Activated CD4-positive, alpha-beta T cell treated with anti-CD3 and anti-CD28 coated beads for 4 hours (primary cell): Measurements from ENCODE around the gene IGFBPL1.
"Not testable (repeated sequence)": the region's sequence is repeated elsewhere in the genome, so short reads cannot be mapped to it uniquely, and the experiment has no call there.

Experiments used
- DNase-seq, 2 donors: peaks; one replicate each; pipeline ENCODE4 v3.0.0-alpha.2; 2020

The IGFBPL1 gene, protein sequence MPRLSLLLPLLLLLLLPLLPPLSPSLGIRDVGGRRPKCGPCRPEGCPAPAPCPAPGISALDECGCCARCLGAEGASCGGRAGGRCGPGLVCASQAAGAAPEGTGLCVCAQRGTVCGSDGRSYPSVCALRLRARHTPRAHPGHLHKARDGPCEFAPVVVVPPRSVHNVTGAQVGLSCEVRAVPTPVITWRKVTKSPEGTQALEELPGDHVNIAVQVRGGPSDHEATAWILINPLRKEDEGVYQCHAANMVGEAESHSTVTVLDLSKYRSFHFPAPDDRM

DNA sequence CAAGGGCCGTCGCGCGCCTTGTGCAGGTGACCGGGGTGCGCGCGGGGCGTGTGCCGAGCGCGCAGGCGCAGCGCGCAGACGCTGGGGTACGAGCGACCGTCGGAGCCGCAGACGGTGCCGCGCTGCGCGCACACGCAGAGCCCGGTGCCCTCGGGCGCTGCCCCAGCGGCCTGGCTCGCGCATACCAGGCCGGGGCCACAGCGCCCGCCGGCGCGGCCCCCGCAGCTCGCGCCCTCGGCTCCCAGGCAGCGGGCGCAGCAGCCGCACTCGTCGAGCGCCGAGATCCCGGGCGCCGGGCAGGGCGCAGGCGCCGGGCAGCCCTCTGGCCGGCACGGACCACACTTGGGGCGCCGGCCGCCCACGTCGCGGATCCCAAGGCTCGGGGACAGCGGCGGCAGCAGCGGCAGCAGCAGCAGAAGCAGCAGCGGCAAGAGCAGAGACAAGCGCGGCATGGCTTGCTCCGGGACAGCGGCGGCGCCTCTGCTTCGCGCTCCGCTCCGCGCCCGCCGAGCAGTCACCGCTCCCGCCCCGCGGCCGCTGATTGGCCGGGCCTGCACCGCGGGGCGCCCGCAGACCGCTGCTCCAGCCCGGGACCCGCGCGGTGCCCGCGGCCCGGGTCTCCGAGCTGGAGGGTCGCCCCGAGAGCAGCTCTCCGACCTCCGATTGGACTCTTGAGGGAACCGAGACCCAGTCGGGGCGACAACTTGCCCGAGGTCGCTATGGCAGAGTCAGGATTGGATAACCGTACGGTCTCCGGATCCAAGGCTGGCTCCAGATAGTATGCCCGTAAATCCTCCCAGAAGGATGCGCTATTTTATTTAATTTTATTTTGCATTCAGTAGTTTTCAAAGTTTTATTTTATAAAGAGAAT, at the start of gene IGFBPL1:
IGFBPL1 (minus strand) TSS at position 482 of the 871 bp plus-strand sequence; CDS start at position 452, 30 bp downstream.
- DNase-seq, result no peak

DNA sequence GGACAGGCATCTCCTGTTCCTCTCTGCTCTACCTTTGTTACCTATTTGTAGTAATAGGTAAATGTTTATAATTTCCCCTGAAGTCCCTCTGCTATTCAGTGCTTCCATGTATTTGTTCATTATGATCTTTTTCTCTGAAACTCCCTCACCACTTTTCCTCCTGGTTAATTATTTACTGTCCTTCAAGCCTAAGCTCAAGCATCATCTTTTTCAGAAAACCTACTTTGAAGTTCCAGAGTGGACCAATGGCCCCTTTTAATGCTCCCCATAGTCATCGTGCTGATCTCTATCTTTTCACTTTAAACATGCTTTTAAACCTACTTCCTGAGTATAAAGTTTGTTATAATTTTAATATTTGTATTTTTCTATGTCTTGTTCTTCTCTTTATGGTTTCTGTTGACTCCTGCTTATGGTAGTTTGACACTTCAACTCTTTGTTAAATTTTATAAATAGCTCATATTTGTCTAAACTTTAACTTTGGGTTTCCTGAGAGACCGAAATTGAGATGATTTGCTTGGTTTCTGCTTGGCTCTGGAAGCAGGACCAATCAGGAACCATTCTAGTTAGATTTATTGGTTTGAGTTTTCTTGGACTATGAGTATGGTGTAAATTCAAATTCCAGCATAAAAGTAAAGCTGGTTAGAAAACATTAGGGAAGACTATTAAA, 48.5 kb upstream of the IGFBPL1 start:
- DNase-seq, result not testable (repeated sequence)

DNA sequence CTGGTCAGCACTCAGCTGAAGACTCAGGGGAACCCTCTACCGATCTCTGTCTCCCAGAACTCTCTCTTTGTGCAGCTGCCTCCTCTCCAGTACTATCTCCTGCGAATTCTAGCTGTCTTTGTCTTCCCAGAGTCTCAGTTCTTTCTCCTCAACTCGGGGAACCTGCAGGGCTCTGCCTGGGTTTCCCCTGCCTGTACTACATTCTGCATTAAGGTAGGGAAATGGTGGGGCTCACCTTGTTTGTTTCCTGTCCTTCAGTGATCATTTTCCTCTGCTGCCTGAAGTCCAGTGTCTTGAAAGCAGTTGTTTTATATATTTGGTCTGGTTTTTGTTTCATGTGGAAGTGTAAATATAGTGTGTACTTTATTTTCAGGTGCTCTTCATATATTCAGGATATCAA, 43.1 kb upstream of the IGFBPL1 start:
- no peak for DNase-seq

DNA sequence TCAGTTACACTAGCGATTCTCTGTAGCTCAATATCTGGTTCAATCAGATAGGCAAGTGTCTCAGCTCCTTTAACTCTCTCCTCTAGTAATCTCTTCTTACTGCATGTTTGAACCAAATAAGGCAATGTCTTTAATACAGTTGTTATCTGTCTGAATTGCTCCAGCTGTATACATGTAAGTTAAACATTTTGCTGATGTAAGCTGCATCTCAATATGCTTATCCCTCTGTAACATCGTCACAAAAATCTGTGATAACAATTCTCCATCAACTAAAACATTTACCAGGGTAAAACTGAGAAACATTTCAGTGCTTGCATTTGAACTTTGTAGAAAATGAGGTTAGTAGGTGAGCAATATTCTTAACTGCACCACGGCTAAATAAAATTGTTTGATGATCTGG, 29.6 kb upstream of the IGFBPL1 start:
- no peak for DNase-seq

DNA sequence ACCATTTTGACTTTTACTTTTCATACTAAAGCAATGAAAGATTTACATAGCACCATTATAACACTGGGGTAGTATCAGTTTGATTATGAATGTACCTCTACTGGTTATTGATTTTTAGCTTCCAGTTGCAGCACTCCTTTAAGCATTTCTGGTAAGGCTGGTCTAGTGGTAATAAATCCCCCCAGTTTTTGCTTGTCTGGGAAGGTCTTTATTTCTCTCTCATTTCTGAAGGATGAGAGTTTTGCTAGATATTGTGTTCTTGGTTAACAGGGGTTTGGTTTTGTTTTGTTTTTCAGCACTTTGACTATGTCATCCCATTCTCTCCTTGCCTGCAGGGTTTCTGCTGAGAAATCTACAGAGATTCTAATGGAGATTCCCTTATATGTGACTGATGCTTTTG, 26.9 kb upstream of the IGFBPL1 start:
- DNase-seq, result no peak

DNA sequence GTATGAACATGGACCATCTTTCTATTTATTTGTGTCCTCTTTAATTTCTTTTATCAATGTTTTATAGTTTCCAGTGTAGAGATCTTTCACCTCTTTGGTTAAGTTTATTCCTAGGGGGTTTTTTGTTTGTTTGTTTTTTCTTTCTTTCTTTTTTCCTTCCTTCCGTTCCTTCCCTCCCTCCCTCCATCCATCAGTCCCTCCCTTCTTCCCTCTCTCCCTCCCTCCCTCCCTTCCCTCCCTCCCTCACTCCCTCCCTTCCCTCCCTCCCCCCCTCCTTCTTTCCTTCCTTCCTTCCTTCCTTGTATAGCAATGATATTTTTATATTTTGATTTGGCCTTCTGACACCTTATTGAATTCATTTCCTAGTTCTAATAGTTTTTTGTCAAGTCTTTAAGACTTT, 23.4 kb upstream of the IGFBPL1 start:
- no peak for DNase-seq

DNA sequence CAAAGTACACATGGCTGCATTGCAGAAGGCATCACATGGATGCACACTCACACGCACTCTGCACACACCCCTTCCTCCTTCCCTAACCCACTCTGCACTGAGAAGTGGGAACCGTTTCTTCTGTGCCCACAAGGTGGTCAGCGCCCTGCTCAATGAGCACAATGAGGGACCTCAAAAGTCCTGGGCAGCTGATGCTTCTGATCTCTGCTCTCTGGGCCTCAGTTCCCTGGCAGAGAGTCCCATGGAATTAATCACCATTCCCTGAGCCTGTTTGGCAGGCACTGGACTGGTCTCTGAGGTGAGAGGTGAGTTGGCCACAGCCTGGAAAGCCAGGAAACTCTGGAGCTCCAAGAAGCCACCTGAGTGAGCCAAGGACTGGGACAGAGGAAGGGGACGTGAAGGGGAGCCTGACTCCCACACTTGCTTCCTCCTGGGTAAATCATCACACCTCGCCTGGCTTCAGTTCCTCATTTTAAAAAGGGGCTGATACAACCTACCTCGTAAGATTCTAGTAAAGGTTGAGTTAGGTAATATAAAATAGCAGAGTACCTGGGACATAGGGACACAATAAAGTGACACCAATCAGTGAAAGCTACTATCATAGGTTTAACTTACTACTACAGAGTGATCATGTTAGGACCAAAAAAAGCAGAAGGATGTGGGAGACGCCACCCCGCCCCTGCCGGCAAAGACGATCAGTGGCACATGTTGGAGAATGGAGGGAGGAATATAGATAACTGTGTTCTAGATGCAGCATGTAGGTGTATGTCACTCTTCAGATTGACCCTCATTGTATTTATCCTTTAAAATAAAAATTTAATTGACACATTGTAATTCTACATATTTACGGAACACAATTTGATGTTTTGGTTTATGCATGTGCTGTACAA, 21.1 kb upstream of the IGFBPL1 start:
- no peak for DNase-seq

DNA sequence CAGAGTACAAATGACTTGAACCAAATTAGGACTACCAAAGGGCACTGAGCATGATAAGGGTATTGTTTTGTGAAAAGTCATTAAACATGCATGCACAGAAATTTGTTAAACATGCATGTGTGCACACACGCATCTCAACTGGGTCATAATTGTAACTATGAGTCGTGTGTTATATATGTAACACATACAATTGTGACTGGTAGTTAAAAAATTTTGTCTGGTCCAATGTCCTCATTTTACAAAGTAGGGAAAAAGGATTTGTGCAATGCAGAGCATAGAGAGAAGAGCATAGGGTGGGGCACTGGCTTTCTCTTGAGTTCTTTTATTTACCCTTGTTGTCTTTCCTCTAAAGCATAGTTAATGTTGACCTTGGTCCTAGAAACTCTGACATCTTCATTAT, 19.3 kb upstream of the IGFBPL1 start:
- no peak for DNase-seq

DNA sequence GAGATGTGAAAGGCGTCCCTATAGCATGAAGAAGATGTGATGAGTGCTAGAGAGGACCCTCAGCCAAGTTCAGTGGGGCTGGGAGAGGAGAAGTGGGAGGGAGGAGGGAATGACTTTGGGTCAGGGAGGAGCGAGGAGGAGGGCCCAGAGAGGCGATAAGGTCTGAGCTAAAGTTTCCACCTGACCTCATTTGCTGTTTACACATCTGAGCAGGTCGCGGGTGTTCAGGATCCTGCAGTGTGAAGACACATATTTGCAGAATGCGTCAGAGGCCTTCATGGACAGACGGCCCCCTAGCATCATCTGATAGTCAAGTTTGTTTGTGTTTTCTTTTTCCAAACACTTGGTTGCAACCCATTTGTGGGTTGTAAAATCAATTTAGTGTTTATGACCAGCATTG, 18.9 kb upstream of the IGFBPL1 start:
- no peak for DNase-seq

DNA sequence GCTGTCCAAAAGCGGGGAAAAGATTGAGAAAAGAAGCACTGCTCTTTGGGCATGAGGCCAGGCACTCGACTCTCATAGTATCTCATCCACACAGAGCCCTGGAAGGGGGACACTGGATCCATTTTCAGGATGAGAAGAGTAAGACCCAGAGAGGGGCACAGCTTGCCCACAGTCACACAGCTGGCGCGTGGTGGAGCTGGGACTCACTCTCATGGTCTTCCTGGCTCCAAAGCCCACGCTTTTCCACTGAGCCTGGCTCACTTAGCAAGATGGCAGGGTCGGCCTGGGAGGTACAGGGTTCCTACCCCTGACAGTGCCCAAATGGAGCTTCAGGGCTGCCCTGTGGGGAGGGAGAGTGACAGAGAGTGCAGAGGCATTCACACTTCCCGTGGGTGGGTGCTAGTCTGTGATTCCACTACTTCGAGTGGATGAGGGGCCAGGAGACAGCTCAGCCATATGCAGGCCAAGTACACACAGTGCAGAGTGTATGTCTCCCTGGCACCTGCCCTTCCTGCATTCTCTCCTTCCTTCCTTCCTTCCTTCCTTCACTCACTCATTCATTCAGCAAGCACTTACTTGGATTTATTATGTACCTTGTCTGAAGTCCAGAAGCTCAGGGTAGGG, 18.3 kb upstream of the IGFBPL1 start:
- no peak for DNase-seq

DNA sequence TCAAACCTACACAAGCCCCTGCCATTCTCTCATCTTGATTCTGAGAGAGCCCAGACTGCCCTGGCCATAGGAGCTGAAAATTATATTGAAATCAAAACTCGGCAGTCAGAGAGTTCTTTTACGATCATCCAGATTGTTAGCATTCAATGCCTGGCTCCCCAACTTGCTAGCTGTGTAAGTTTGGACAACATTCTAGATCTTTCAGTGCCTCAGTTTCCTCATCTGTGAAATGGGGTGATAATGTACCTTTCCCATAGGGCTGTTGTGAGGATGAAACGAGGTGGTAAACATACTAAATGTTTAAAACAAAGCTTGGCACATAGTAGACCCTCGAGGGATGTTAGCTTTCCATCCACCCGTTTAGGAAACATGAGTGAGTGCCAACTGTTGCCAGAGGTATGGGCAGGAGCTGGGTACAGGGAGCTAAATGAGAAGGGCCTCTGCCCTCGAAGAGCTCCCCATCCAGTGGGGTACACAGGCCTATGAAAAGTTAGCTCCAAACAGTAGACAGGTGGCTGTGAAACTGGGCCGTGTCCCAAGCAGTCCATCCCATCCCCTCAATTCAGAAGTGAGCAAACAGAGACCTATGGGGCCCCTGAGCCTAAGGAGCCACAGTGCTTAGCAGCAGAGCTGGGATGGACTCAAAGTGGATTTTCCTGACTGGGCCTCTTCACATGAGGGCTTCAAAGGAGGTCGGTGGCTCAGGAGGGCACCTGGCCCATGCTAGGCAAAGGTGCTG, 17.3 kb upstream of the IGFBPL1 start:
- DNase-seq, result no peak

DNA sequence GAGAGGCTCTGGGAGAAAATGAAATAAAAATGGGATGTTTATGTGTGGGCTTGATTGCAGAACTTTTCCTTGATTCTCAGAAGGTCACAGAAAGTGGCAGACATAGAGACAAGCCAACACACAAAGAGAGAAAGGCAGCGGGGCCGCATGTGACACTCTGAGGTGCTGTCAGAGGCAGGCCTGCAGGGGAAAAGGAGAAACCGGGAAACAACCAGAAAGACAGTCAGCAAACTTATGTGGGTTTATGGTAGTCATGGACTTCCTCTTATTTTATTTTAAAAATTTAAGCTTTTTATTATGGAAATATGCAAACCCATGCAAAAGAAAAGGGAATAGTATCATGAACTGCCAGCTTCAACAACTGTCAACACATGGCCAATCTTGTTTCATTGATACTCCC, 16.3 kb upstream of the IGFBPL1 start:
- DNase-seq, result no peak

DNA sequence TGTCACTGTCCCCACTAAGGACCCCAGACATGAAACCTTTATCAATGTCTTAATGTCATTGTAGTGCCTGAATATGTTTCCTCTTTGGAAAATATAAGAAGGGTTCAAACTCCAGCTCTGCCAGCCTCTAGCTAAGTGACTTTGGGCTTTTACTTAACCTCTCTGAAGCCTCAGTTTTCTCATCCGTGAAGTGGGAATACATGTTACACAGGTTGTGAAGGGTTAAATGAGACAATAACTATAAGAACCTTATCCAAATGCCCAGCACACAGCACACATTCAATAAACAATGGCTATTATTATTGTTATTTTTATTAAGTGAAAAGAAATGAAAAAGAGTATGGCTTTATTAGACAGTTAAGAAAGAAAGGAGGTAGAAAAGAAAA, 15.7 kb upstream of the IGFBPL1 start:
- DNase-seq, result no peak

DNA sequence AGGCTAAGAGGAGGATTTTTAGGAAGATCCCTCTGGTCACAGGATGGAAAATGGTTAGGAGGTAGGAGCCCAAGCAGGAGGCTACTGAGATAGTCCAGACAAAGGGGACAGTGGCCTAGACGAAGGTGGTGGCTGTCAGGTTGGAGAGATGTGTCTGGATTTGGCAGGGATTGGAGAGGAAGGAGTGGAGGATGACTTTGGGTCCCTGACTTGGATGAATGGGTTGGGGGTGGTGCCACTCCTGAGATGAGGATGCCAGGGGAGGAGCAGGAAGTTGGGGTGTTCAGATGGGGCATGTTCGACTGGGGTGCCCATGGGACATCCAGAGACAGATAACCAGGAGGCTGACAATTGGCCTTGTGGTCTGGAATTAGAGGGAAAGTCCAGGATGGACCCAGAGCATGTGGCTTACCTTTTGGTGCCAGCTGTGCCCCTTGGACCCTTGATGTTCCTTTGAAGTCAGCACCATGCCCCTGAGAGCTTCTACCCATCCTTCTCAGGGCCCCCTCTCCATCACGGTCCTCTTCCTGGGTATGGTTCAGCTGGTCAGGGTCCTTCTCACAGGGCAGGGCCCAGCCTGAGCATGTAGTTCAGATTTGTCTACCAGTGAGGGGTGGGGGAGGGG, 15.1 kb upstream of the IGFBPL1 start:
- no peak for DNase-seq

DNA sequence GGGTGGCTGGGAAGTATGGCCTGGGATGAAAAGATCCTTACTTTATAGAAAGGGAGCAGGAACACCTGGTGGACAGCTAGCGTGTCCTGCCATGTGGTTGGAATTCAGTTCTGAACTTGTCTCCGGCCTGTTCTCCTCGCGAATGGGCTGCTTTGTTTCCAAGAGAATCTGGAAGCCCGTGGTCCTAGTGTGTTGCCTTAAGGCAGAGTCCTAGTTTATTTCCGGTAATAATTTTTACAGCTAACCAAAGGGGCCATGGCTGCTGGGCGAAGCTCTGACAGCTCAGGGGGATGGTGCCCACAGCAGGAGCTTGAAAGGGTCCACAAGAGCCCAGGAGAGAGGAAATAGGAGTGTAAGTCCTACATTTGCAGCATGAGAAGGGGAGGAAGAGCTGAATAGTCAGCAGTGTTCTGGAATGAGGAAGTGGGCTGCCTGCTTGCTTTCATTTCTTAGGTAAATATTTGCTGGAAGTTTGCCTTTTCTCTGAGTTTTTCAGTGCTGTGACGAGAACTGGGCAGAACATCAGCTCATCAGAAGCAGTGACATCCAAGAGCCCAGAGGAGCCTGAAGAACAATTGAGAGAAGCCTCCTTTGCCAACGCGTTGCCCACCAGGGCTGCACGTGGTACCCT, 13.1 kb upstream of the IGFBPL1 start:
- no peak for DNase-seq

DNA sequence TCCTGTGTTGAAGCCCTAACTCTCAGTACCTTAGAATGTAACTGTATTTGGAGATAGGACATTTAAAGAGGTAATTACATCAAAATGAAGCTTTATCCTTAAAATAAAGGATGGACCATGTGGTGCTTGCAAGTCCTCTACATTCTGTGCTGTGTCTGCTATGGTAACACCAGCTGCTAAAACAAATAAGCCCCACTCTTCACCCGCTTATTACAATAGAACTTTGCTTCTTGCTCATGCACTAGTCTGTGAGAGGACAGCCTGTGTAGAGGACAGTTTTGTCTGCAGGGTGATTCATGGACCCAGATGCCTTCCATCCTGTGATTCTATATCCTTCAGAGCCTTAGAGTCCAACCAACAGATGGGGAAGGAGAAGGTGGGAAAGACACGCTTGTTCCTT, 12.5 kb upstream of the IGFBPL1 start:
- DNase-seq, result no peak

DNA sequence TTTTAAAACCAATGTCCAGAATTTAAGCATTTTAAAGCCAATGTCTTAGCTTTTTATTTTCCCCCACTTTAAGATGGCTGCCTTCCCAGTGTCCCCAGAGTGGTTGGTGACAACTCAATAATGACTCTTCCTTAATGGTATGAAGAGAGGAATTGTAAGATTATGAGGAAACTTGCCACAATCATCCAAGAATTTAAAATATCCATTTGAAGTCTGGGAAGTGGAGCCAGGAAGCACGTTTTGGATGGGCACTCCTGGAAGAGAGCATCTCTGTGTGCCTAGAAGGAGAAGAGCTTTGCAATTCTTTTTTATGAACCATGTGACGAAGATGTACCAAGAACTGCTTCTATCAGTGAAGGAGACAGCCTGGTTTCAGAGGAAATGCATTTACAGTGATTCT, 11.3 kb upstream of the IGFBPL1 start:
- no peak for DNase-seq

DNA sequence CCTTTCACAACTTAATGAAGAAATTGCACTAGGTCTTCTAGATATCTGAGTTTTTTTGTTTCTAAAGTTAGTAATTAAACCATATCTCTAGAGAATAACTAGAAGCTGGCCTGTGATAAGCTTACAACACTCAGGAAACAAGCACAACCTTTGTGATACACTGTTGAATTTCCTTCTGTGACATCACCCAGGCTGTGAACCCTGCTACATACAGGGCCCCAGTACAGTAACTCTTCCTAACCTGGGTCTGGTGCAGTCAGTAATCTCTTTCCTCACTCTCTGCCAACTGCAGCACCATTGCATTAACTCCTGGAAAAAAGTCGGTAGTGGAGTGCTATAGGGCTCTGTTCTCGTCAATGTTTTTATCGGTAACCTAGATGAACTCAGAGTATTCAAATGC, 10.6 kb upstream of the IGFBPL1 start:
- no peak for DNase-seq

DNA sequence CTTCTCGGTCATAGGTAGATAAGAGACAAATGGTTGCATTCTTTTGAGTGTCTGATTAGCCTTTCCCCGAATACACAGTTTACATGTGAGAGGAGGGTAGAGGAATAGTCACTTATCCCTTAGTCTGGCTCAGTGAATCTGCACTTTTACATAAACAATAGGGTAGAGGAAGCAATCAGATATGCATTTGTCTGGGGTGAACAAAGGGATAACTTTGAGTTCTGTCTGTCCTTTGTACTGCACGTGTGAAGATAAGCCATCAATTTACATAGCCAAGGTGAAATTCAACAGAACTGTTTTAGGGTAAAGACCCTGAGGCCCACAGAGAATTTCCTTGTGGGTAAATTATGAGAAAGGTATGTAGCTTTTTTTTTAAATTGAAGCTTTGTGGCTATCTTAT, 10.1 kb upstream of the IGFBPL1 start:
- DNase-seq, result no peak

DNA sequence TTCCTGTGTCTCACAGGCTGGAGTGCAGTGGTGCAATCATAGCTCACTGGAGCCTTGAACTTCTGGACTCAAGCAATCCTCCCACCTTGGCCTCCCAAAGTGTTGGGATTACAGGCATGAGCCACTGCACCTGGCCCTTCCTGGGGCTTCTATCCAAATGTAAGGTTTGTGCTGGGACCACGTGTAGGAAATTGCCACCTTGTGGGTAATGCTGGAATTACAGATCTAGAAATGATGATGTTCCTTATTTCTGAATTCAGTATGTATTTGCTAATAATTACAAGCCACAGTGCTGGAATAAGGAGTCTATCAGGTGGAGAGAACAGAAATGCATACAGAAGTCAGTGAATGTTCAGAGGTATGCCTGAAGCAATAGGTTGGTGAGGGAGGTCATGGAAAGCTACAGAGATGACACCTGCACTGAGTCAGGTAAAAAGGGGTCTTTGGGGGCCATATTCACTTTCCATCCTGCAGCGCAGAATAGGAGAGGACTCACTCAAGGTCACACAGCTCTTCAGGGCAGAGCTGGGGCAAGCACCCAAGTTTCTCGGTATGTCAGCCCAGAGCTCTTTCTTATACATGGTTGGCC, 8.8 kb upstream of the IGFBPL1 start:
- DNase-seq, result peak in 1 of 2 donors; percentile 3
